Left lung (tissue), 10 donors: ENCODE measurements around the gene SFXN5. TPM values are rescaled to one million over a fixed set of nuclear protein-coding genes. Genes with fewer than 3 reads are reported as not detected.

Experiments used
- ATAC-seq: fragments of 200-7000 bp; cut with Tn5 transposase; one replicate; pipeline ENCODE4 v1.9.1; 2020; ENCODE audit warnings: moderate library complexity
- DNase-seq, 4 donors: peaks; one replicate each; pipeline ENCODE4 v3.0.0-alpha.2; 2013 to 2020
- H3K27ac ChIP-seq, 2 donors: fragments of 200-600 bp; sonication (generic) in 1 of 2; one replicate each; pipeline versions ENCODE4 v1.5.0 to v1.8.0; 2020 to 2021
- H3K27me3 ChIP-seq, 2 donors: fragments of 200-600 bp; sonication (generic) in 1 of 2; one replicate each; pipeline versions ENCODE4 v1.5.0 to v1.8.0; 2020 to 2021
- H3K36me3 ChIP-seq, 2 donors: fragments of 200-600 bp; sonication (generic) in 1 of 2; one replicate each; pipeline versions ENCODE4 v1.5.0 to v1.8.0; 2020 to 2021
- H3K4me1 ChIP-seq, 2 donors: fragments of 200-600 bp; one replicate each; pipeline ENCODE4 v1.8.0; 2021
- H3K4me3 ChIP-seq, 2 donors: fragments of 200-600 bp; sonication (generic) in 1 of 2; one replicate each; pipeline versions ENCODE4 v1.5.0 to v1.8.0; 2020 to 2021; ENCODE audit warnings: mild to moderate bottlenecking in 1 of 2
- H3K9me3 ChIP-seq, 2 donors: fragments of 200-600 bp; sonication (generic) in 1 of 2; one replicate each; pipeline versions ENCODE4 v1.5.0 to v1.8.0; 2020 to 2021
- CTCF ChIP-seq, 2 donors: fragments of 200-600 bp; sonication (generic) in 1 of 2; IDR thresholded peaks; one replicate each; pipeline versions ENCODE4 v1.5.0 to v1.8.0; 2021; ENCODE audit warnings: antibody characterized with exemption in 2 of 2
- intact Hi-C, 2 donors: fragments of 100-400 bp; cut with DNase I; formaldehyde crosslinking; loops; one replicate each; pipeline versions ENCODE4 v1.11.2 to v1.14.2; 2022
- polyA plus RNA-seq, 6 donors: library from polyadenylated mRNA; unstranded; fragments of 120-200 nt; gene quantifications; one replicate each; pipeline ENCODE4 v1.2.1, GENCODE V29; 2013; ENCODE audit not compliant: insufficient read length in 6 of 6
- total RNA-seq, 2 donors: library from RNA; stranded (reverse); fragmentation: NEBNext Ultra II Directional; extraction: Animal tissue kit (Norgen Biotek cat#: 25700); gene quantifications; one replicate each; pipeline ENCODE4 v1.2.1, GENCODE V29; 2021
- donor health status: DM: no; HTN: yes; CAD: no.
- donor health status: DM: no; HTN: no; CAD: no.

SFXN5 gene
- total and polyA plus RNA-seq, 8 donors, result 14.5 to 21.1 (median 15.8) TPM

- Histone ChIP-seq H3K27me3 (peaks cover 0 to 17% of the 10 kb centered on the region in 2 donors), H3K9me3 (no peaks in the 10 kb centered on the region), H3K4me3 (no peak overlapping the region), H3K27ac (no peak overlapping the region), H3K4me1 (no peaks in the 10 kb centered on the region), H3K36me3 (peaks cover 0 to 12% of the 10 kb centered on the region in 2 donors)
- DNase-seq, result peak in 1 of 4 donors; percentile 54
- intact Hi-C loops, result no loop called here
- ATAC-seq, result no peak
- no peak for TF ChIP-seq CTCF (IDR thresholded peaks at IDR 0.05)
Observed at GRCh38 chr2:72938455-72938854, 133.1 kb downstream of the SFXN5 start.

GRCh38 chr2:72937356-72937669, 134.2 kb downstream of the SFXN5 start:
- Histone ChIP-seq H3K36me3 (peaks cover 0 to under 1% of the 10 kb centered on the region in 2 donors), H3K27me3 (peaks cover 0 to 28% of the 10 kb centered on the region in 2 donors), H3K4me1 (no peaks in the 10 kb centered on the region), H3K27ac (no peak overlapping the region), H3K4me3 (no peak overlapping the region), H3K9me3 (no peaks in the 10 kb centered on the region)
- DNase-seq (peak in 2 of 4 donors; percentile 36 to 58), ATAC-seq (no peak)
- intact Hi-C loops, result no loop called here
- no peak for TF ChIP-seq CTCF (IDR thresholded peaks at IDR 0.05)

GRCh38 chr2:72936660-72937355, 134.7 kb downstream of the SFXN5 start:
- intact Hi-C loops, result no loop called here
- Histone ChIP-seq H3K27ac (no peak overlapping the region), H3K4me3 (no peak overlapping the region), H3K4me1 (no peaks in the 10 kb centered on the region), H3K9me3 (no peaks in the 10 kb centered on the region), H3K36me3 (no peaks in the 10 kb centered on the region), H3K27me3 (peaks cover 0 to 32% of the 10 kb centered on the region in 2 donors)
- peak in 1 of 4 donors; percentile 72 for DNase-seq
- no peak for ATAC-seq
- TF ChIP-seq CTCF (IDR thresholded peaks at IDR 0.05), result no peak

GRCh38 chr2:72935611-72935957, 135.9 kb downstream of the SFXN5 start:
- no peaks in the 10 kb centered on the region for H3K4me1 ChIP-seq
- ATAC-seq (no peak), DNase-seq (peak in 1 of 4 donors; percentile 65)
- peaks cover 0 to 44% of the 10 kb centered on the region in 2 donors for H3K27me3 ChIP-seq
- no peaks in the 10 kb centered on the region for H3K36me3 ChIP-seq
- no peaks in the 10 kb centered on the region for H3K9me3 ChIP-seq
- no peak overlapping the region for H3K4me3 ChIP-seq
- intact Hi-C loops, result no loop called here
- H3K27ac ChIP-seq, result no peak overlapping the region
- TF ChIP-seq CTCF (IDR thresholded peaks at IDR 0.05), result no peak

GRCh38 chr2:72934683-72935610, 136.6 kb downstream of the SFXN5 start:
- intact Hi-C loops, result no loop called here
- DNase-seq (no peak), ATAC-seq (peak; percentile 40)
- no peaks in the 10 kb centered on the region for H3K4me1 ChIP-seq
- no peak overlapping the region for H3K27ac ChIP-seq
- no peaks in the 10 kb centered on the region for H3K9me3 ChIP-seq
- TF ChIP-seq CTCF (IDR thresholded peaks at IDR 0.05), result peak in 1 of 2 donors; percentile 26
- H3K27me3 ChIP-seq, result peaks cover 0 to 51% of the 10 kb centered on the region in 2 donors
- no peaks in the 10 kb centered on the region for H3K36me3 ChIP-seq
- H3K4me3 ChIP-seq, result no peak overlapping the region
